SU-DHL-6 (cell line): ENCODE measurements around the gene PER2.

Source experiments
- EZH2phosphoT487 ChIP-seq: fragments of 200-600 bp; sonication (generic), shearing (Covaris generic); conservative IDR thresholded peaks from 2 replicates; pipeline ENCODE4 v1.6.1; 2018; ENCODE audit warnings: mild to moderate bottlenecking, antibody characterized with exemption, low read length, moderate library complexity, mixed read lengths
- TF ChIP-seq, protein P1 (sequence below): fragments of 200-600 bp; sonication (generic); IDR thresholded peaks from one replicate; pipeline ENCODE4 v1.5.1; 2017; ENCODE audit warnings: antibody characterized with exemption, mild to moderate bottlenecking, low read length, moderate library complexity; ENCODE audit not compliant: insufficient read depth, poor library complexity, severe bottlenecking

DNA sequence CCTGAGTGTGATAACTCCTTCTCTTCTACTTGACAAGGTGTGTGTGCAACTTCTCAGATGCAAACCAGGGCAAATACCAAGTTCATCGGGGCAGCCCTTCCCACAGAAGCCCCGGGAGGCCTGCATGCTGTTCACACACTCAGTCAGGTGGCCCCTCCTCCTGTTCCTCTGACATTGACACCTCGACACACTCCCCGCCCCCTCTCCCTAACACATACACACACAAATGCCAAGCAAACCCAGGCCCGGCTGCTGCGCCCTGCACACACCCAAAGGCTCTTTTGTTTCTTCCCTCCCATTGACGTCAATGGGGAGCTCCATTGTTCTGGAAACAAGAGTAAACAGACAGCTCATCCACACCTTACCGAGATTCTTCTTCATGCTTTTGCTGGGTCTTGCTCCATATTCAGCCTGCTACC is 1.7 kb upstream of the PER2 start:
- TF ChIP-seq, protein P1, sequence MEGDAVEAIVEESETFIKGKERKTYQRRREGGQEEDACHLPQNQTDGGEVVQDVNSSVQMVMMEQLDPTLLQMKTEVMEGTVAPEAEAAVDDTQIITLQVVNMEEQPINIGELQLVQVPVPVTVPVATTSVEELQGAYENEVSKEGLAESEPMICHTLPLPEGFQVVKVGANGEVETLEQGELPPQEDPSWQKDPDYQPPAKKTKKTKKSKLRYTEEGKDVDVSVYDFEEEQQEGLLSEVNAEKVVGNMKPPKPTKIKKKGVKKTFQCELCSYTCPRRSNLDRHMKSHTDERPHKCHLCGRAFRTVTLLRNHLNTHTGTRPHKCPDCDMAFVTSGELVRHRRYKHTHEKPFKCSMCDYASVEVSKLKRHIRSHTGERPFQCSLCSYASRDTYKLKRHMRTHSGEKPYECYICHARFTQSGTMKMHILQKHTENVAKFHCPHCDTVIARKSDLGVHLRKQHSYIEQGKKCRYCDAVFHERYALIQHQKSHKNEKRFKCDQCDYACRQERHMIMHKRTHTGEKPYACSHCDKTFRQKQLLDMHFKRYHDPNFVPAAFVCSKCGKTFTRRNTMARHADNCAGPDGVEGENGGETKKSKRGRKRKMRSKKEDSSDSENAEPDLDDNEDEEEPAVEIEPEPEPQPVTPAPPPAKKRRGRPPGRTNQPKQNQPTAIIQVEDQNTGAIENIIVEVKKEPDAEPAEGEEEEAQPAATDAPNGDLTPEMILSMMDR, result no peak
- TF ChIP-seq EZH2phosphoT487, result no peak
